ENCODE results near the gene CELF2.

The CELF2 gene

GRCh38 chr10:11205030-11205772, 187.5 kb downstream of the CELF2 start:
- no peak overlapping the region for H3K14ac ChIP-seq (ENCODE audit: low read length)
- H2BK15ac ChIP-seq (ENCODE audit: low read length), result no peak overlapping the region
- no peak overlapping the region for H2BK12ac ChIP-seq (ENCODE audit: low read length)
- H4K8ac ChIP-seq (ENCODE audit: low read depth, low read length), result no peak overlapping the region
- DNase-seq (ENCODE audit: low spot score), result no peak
- H3K18ac ChIP-seq (ENCODE audit: low read length), result no peak overlapping the region
- no peaks in the 10 kb centered on the region for H3K79me1 ChIP-seq (ENCODE audit: low read depth, low read length)
- H3K9me3 ChIP-seq (replicated peaks in 1 of 2; ENCODE audit: control insufficient read depth in 2 of 2, insufficient read depth in 1 of 2, low read depth in 1 of 2, low read length in 2 of 2), result peaks cover 0 to 4% of the 10 kb centered on the region in 2 donors
- H2AK5ac ChIP-seq (ENCODE audit: low read depth, low read length), result no peak overlapping the region
- H3K27ac ChIP-seq (replicated peaks; ENCODE audit: low read length), result no peak overlapping the region
- peaks cover 4 to 18% of the 10 kb centered on the region in 2 donors for H3K4me1 ChIP-seq (ENCODE audit: control insufficient read depth in 2 of 2, insufficient read depth in 1 of 2, low read depth in 1 of 2, low read length in 2 of 2)
- no peaks in the 10 kb centered on the region for H3K36me3 ChIP-seq (replicated peaks in 1 of 2; ENCODE audit: control insufficient read depth in 2 of 2, insufficient read depth in 2 of 2, low read length in 2 of 2)
- H3K4ac ChIP-seq (ENCODE audit: low read length), result no peak overlapping the region
- no peak overlapping the region for H3K4me3 ChIP-seq (ENCODE audit: low read length in 2 of 2)
- no peak overlapping the region for H2BK5ac ChIP-seq (ENCODE audit: low read length)
- no peak overlapping the region for H2BK120ac ChIP-seq (ENCODE audit: low read depth, low read length)
- no peak overlapping the region for H4K91ac ChIP-seq (ENCODE audit: low read depth, low read length, poor library complexity)
- H3K9ac ChIP-seq (ENCODE audit: low read depth, low read length, poor library complexity), result no peak overlapping the region
- no CpG with 5 or more reads among the region's 13 CpGs for WGBS, 2 donors (ENCODE audit: extremely low coverage in 2 of 2, insufficient read length in 2 of 2, insufficient replicate concordance in 1 of 2)
- H2AFZ ChIP-seq (ENCODE audit: low read length), result no peak overlapping the region
- no peaks in the 10 kb centered on the region for H3K27me3 ChIP-seq (ENCODE audit: control insufficient read depth in 3 of 3, insufficient read depth in 3 of 3, low read depth in 1 of 3, low read length in 3 of 3)
- no peak overlapping the region for H3K23ac ChIP-seq (ENCODE audit: low read depth, low read length, poor library complexity)
- H3K4me2 ChIP-seq (ENCODE audit: insufficient read depth, low read length, poor library complexity, severe bottlenecking), result no peak overlapping the region

DNA sequence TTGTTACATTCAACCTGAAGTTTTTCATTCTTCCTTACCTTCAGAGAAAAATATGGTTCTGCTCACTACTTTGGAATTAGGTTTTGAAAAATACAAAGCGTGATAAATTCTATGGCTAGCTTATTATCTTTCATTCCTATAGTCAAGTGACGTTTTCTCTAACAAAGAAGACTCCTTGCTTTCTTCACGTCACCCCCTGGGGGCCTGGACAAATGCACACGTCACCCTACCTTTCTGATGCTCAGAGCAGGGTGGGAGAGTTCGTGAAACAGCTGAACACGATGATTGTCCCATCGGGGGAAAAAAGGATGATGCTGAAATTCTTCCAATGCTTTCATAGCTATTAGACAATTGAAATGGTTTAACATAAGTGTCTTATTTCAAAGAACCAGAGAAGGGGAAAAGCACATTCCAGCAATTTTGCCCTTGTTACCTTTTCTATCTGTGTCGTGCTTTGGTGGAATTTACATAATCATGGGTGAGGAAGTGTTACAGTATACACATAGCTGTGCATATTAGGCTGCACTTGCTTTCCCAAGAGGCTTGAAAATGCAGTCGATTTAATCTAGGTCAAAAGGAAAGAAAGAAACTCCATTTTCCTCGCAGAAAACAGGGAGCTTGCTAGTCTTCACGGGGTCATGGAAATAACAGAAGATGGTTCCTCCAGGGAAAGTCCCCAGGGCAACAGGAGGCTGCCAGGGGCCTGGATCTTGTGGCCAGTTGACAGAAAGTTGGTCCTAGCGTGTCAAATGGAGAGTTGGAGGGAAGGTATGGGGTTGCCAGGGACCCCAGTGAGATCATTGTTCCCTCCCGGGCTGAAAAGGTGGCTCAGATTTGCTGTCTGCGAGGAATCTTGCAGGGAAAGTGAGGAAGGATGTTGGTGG, 189.2 kb downstream of the CELF2 start:
- H3K27ac ChIP-seq (replicated peaks; ENCODE audit: low read length), result no peak overlapping the region
- no CpG with 5 or more reads among the region's 14 CpGs for WGBS, 2 donors (ENCODE audit: extremely low coverage in 2 of 2, insufficient read length in 2 of 2, insufficient replicate concordance in 1 of 2)
- no peaks in the 10 kb centered on the region for H3K36me3 ChIP-seq (replicated peaks in 1 of 2; ENCODE audit: control insufficient read depth in 2 of 2, insufficient read depth in 2 of 2, low read length in 2 of 2)
- H2AK5ac ChIP-seq (ENCODE audit: low read depth, low read length), result no peak overlapping the region
- no peak overlapping the region for H3K14ac ChIP-seq (ENCODE audit: low read length)
- no peak overlapping the region for H4K8ac ChIP-seq (ENCODE audit: low read depth, low read length)
- H3K4ac ChIP-seq (ENCODE audit: low read length), result no peak overlapping the region
- H3K18ac ChIP-seq (ENCODE audit: low read length), result peak overlapping the region; percentile 22
- H2BK5ac ChIP-seq (ENCODE audit: low read length), result no peak overlapping the region
- DNase-seq (ENCODE audit: low spot score), result no peak
- no peak overlapping the region for H2BK120ac ChIP-seq (ENCODE audit: low read depth, low read length)
- H3K4me1 ChIP-seq (ENCODE audit: control insufficient read depth in 2 of 2, insufficient read depth in 1 of 2, low read depth in 1 of 2, low read length in 2 of 2), result peaks cover 4 to 18% of the 10 kb centered on the region in 2 donors
- H3K9me3 ChIP-seq (replicated peaks in 1 of 2; ENCODE audit: control insufficient read depth in 2 of 2, insufficient read depth in 1 of 2, low read depth in 1 of 2, low read length in 2 of 2), result no peaks in the 10 kb centered on the region
- H3K79me1 ChIP-seq (ENCODE audit: low read depth, low read length), result no peaks in the 10 kb centered on the region
- no peak overlapping the region for H3K9ac ChIP-seq (ENCODE audit: low read depth, low read length, poor library complexity)
- no peak overlapping the region for H2AFZ ChIP-seq (ENCODE audit: low read length)
- H2BK12ac ChIP-seq (ENCODE audit: low read length), result no peak overlapping the region
- no peak overlapping the region for H4K91ac ChIP-seq (ENCODE audit: low read depth, low read length, poor library complexity)
- H3K4me3 ChIP-seq (ENCODE audit: low read length in 2 of 2), result no peak overlapping the region
- no peak overlapping the region for H3K4me2 ChIP-seq (ENCODE audit: insufficient read depth, low read length, poor library complexity, severe bottlenecking)
- H3K27me3 ChIP-seq (ENCODE audit: control insufficient read depth in 3 of 3, insufficient read depth in 3 of 3, low read depth in 1 of 3, low read length in 3 of 3), result no peaks in the 10 kb centered on the region
- H2BK15ac ChIP-seq (ENCODE audit: low read length), result no peak overlapping the region
- H3K23ac ChIP-seq (ENCODE audit: low read depth, low read length, poor library complexity), result no peak overlapping the region

DNA sequence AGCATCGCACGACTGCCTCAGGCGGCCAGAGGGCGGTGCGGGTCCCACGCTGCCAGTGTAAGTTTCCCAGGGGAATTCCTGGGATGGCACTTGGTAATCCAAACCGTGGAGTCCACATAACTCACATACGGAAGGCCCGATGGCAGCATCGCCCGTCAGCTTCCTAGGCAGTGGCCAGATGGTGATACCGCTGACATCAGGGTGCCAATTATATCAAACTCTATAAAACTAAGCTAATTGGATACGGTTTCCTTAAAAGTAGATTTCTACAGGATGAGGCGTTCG, 189.8 kb downstream of the CELF2 start:
- no CpG with 5 or more reads among the region's 15 CpGs for WGBS, 2 donors (ENCODE audit: extremely low coverage in 2 of 2, insufficient read length in 2 of 2, insufficient replicate concordance in 1 of 2)
- H3K4me2 ChIP-seq (ENCODE audit: insufficient read depth, low read length, poor library complexity, severe bottlenecking), result no peak overlapping the region

DNA sequence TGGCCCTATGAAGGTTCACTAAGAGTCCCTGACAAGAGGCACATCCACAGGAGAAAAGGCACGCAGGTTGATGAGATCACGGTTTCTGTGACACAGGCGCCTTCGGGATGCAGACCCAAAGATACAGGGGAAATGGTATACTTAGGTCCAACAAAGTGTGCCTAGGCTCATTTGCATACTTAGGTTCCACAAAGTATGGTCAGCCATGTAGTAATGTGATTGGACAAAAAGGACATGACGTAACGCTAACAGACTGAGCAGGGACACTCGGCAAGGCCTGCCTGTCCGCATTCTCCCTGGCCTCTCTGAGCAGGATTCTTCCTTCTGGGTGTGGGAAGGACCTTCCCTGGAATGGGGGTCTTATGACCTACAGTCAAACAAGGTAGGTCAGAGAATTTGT, 190.6 kb downstream of the CELF2 start:
- Histone ChIP-seq H3K4ac (ENCODE audit: low read length) (no peak overlapping the region), H3K4me1 (ENCODE audit: control insufficient read depth in 2 of 2, insufficient read depth in 1 of 2, low read depth in 1 of 2, low read length in 2 of 2) (peaks cover 4 to 18% of the 10 kb centered on the region in 2 donors), H2BK5ac (ENCODE audit: low read length) (no peak overlapping the region), H2AFZ (ENCODE audit: low read length) (no peak overlapping the region), H3K27me3 (ENCODE audit: control insufficient read depth in 3 of 3, insufficient read depth in 3 of 3, low read depth in 1 of 3, low read length in 3 of 3) (no peaks in the 10 kb centered on the region), H3K36me3 (replicated peaks in 1 of 2; ENCODE audit: control insufficient read depth in 2 of 2, insufficient read depth in 2 of 2, low read length in 2 of 2) (no peaks in the 10 kb centered on the region), H2BK120ac (ENCODE audit: low read depth, low read length) (no peak overlapping the region), H3K18ac (ENCODE audit: low read length) (no peak overlapping the region), H3K9ac (ENCODE audit: low read depth, low read length, poor library complexity) (no peak overlapping the region), H4K91ac (ENCODE audit: low read depth, low read length, poor library complexity) (no peak overlapping the region), H2BK12ac (ENCODE audit: low read length) (no peak overlapping the region), H2AK5ac (ENCODE audit: low read depth, low read length) (no peak overlapping the region), H4K8ac (ENCODE audit: low read depth, low read length) (no peak overlapping the region), H3K4me2 (ENCODE audit: insufficient read depth, low read length, poor library complexity, severe bottlenecking) (no peak overlapping the region), H3K23ac (ENCODE audit: low read depth, low read length, poor library complexity) (no peak overlapping the region), H3K14ac (ENCODE audit: low read length) (no peak overlapping the region), H3K4me3 (ENCODE audit: low read length in 2 of 2) (peak overlapping the region in 1 of 2 donors; percentile 5), H3K79me1 (ENCODE audit: low read depth, low read length) (peaks cover 2% of the 10 kb centered on the region), H3K27ac (replicated peaks; ENCODE audit: low read length) (no peak overlapping the region), H3K9me3 (replicated peaks in 1 of 2; ENCODE audit: control insufficient read depth in 2 of 2, insufficient read depth in 1 of 2, low read depth in 1 of 2, low read length in 2 of 2) (no peaks in the 10 kb centered on the region), H2BK15ac (ENCODE audit: low read length) (no peak overlapping the region)
- no CpG with 5 or more reads among the region's 8 CpGs for WGBS, 2 donors (ENCODE audit: extremely low coverage in 2 of 2, insufficient read length in 2 of 2, insufficient replicate concordance in 1 of 2)
- DNase-seq (ENCODE audit: low spot score), result no peak

More for the DNA sequence above, 189.8 kb downstream of the CELF2 start:
- DNase-seq (ENCODE audit: low spot score), result no peak
- peaks cover 2% of the 10 kb centered on the region for H3K79me1 ChIP-seq (ENCODE audit: low read depth, low read length)
- no peak overlapping the region for H2BK120ac ChIP-seq (ENCODE audit: low read depth, low read length)
- no peak overlapping the region for H3K23ac ChIP-seq (ENCODE audit: low read depth, low read length, poor library complexity)
- no peaks in the 10 kb centered on the region for H3K27me3 ChIP-seq (ENCODE audit: control insufficient read depth in 3 of 3, insufficient read depth in 3 of 3, low read depth in 1 of 3, low read length in 3 of 3)
- H3K14ac ChIP-seq (ENCODE audit: low read length), result no peak overlapping the region
- H4K91ac ChIP-seq (ENCODE audit: low read depth, low read length, poor library complexity), result no peak overlapping the region
- no peak overlapping the region for H2AFZ ChIP-seq (ENCODE audit: low read length)
- H3K9me3 ChIP-seq (replicated peaks in 1 of 2; ENCODE audit: control insufficient read depth in 2 of 2, insufficient read depth in 1 of 2, low read depth in 1 of 2, low read length in 2 of 2), result no peaks in the 10 kb centered on the region
- no peak overlapping the region for H2AK5ac ChIP-seq (ENCODE audit: low read depth, low read length)
- H4K8ac ChIP-seq (ENCODE audit: low read depth, low read length), result no peak overlapping the region
- no peak overlapping the region for H3K4ac ChIP-seq (ENCODE audit: low read length)
- H2BK15ac ChIP-seq (ENCODE audit: low read length), result no peak overlapping the region
- H3K9ac ChIP-seq (ENCODE audit: low read depth, low read length, poor library complexity), result no peak overlapping the region
- H3K4me1 ChIP-seq (ENCODE audit: control insufficient read depth in 2 of 2, insufficient read depth in 1 of 2, low read depth in 1 of 2, low read length in 2 of 2), result peaks cover 4 to 18% of the 10 kb centered on the region in 2 donors
- H3K4me3 ChIP-seq (ENCODE audit: low read length in 2 of 2), result no peak overlapping the region
- H3K36me3 ChIP-seq (replicated peaks in 1 of 2; ENCODE audit: control insufficient read depth in 2 of 2, insufficient read depth in 2 of 2, low read length in 2 of 2), result no peaks in the 10 kb centered on the region
- H2BK5ac ChIP-seq (ENCODE audit: low read length), result no peak overlapping the region
- H3K18ac ChIP-seq (ENCODE audit: low read length), result no peak overlapping the region
- no peak overlapping the region for H2BK12ac ChIP-seq (ENCODE audit: low read length)
- H3K27ac ChIP-seq (replicated peaks; ENCODE audit: low read length), result no peak overlapping the region
